SU-DHL-6 (cell line): ENCODE measurements around the gene CNTNAP5.
"Not testable (repeated sequence)": the region's sequence is repeated elsewhere in the genome, so short reads cannot be mapped to it uniquely, and the experiment has no call there.

Experiments used
- H2AFZ ChIP-seq: fragments of 200-600 bp; sonication (generic); 2 replicates; pipeline ENCODE4 v1.6.1; 2014; ENCODE audit warnings: low read depth, mild to moderate bottlenecking, moderate library complexity, mixed read lengths, antibody characterized with exemption, low read length; ENCODE audit not compliant: severe bottlenecking
- H3F3A ChIP-seq: fragments of 200-600 bp; shearing (Covaris generic); 2 replicates; pipeline ENCODE4 v1.6.0; 2016; ENCODE audit warnings: antibody characterized with exemption, mild to moderate bottlenecking; ENCODE audit not compliant: insufficient read depth
- H3K27ac ChIP-seq: fragments of 200-600 bp; sonication (generic); 2 replicates; pipeline ENCODE4 v1.5.1; 2016; ENCODE audit warnings: low read depth, mild to moderate bottlenecking, low read length, moderate library complexity, mixed read lengths
- H3K27me3 ChIP-seq: fragments of 200-600 bp; sonication (generic), shearing (Covaris generic); 2 replicates; pipeline ENCODE4 v1.6.0; 2014; ENCODE audit warnings: mild to moderate bottlenecking, low read length
- H3K36me3 ChIP-seq: fragments of 200-600 bp; sonication (generic); 2 replicates; pipeline ENCODE4 v1.6.1; 2014; ENCODE audit warnings: mild to moderate bottlenecking, low read length, mixed read lengths
- H3K4me2 ChIP-seq: fragments of 300-600, 200-600 bp; shearing (Covaris generic), sonication (generic); 2 replicates; pipeline ENCODE4 v1.6.0; 2014; ENCODE audit warnings: low read length, low read depth, mild to moderate bottlenecking; ENCODE audit not compliant: poor library complexity, severe bottlenecking
- H3K4me3 ChIP-seq: fragments of 200-600 bp; sonication (generic); 2 replicates; pipeline ENCODE4 v1.5.1; 2014; ENCODE audit warnings: antibody characterized with exemption, low read length, mild to moderate bottlenecking, mixed read lengths; ENCODE audit not compliant: insufficient read depth, poor library complexity, severe bottlenecking
- H3K79me2 ChIP-seq: fragments of 200-600 bp; sonication (generic); 2 replicates; pipeline ENCODE4 v1.6.1; 2014; ENCODE audit warnings: mild to moderate bottlenecking, low read length, moderate library complexity; ENCODE audit not compliant: insufficient read depth
- H3K9ac ChIP-seq: fragments of 200-600 bp; sonication (generic); 2 replicates; pipeline ENCODE4 v1.7.0; 2014; ENCODE audit warnings: mild to moderate bottlenecking, low read length
- H3K9me2 ChIP-seq: fragments of 200-600 bp; sonication (generic); replicated peaks from 2 replicates; pipeline ENCODE4 v1.6.1; 2014; ENCODE audit warnings: low read length; ENCODE audit not compliant: insufficient read depth
- H3K9me3 ChIP-seq: fragments of 200-600 bp; sonication (generic); 2 replicates; pipeline ENCODE4 v1.6.1; 2014; ENCODE audit warnings: low read length, mixed read lengths; ENCODE audit not compliant: insufficient read depth
- H4K20me1 ChIP-seq: fragments of 200-600 bp; sonication (generic); 2 replicates; pipeline ENCODE4 v1.6.1; 2014; ENCODE audit warnings: low read depth, mild to moderate bottlenecking, antibody characterized with exemption, low read length, moderate library complexity, mixed read lengths
- EZH2phosphoT487 ChIP-seq: fragments of 200-600 bp; sonication (generic), shearing (Covaris generic); conservative IDR thresholded peaks from 2 replicates; pipeline ENCODE4 v1.6.1; 2018; ENCODE audit warnings: mild to moderate bottlenecking, antibody characterized with exemption, low read length, moderate library complexity, mixed read lengths
- TF ChIP-seq, protein P1 (sequence below): fragments of 200-600 bp; sonication (generic); IDR thresholded peaks from one replicate; pipeline ENCODE4 v1.5.1; 2017; ENCODE audit warnings: antibody characterized with exemption, mild to moderate bottlenecking, low read length, moderate library complexity; ENCODE audit not compliant: insufficient read depth, poor library complexity, severe bottlenecking

The CNTNAP5 gene

DNA sequence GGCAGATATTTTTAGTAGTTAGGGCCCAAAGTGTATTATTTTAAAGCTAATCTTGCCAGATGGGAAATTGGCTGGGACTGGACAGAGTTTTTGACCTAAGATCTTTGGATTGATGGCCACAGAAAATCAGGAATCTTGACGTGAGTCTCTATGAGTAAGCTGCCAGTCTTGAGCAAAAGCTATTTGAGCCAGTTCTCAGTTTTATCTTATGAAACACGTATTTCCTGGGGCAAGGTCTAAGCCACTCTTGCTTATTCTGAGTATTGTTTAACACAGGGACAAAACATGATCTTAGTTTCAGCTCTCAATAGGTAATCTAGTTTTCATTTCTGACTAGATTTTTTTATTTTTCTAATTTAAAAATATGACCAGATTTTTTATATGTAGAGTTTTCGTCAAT is 329.4 kb downstream of the CNTNAP5 start:
- no peak overlapping the region for H3K4me2 ChIP-seq
- no peaks in the 10 kb centered on the region for H3K9me3 ChIP-seq
- no peak overlapping the region for H3K27ac ChIP-seq
- no peak for TF ChIP-seq EZH2phosphoT487
- TF ChIP-seq, protein P1, sequence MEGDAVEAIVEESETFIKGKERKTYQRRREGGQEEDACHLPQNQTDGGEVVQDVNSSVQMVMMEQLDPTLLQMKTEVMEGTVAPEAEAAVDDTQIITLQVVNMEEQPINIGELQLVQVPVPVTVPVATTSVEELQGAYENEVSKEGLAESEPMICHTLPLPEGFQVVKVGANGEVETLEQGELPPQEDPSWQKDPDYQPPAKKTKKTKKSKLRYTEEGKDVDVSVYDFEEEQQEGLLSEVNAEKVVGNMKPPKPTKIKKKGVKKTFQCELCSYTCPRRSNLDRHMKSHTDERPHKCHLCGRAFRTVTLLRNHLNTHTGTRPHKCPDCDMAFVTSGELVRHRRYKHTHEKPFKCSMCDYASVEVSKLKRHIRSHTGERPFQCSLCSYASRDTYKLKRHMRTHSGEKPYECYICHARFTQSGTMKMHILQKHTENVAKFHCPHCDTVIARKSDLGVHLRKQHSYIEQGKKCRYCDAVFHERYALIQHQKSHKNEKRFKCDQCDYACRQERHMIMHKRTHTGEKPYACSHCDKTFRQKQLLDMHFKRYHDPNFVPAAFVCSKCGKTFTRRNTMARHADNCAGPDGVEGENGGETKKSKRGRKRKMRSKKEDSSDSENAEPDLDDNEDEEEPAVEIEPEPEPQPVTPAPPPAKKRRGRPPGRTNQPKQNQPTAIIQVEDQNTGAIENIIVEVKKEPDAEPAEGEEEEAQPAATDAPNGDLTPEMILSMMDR: no peak
- no peak overlapping the region for H3K4me3 ChIP-seq
- no peak overlapping the region for H3K9ac ChIP-seq
- no peaks in the 10 kb centered on the region for H3K9me2 ChIP-seq
- H2AFZ ChIP-seq: no peak overlapping the region
- no peaks in the 10 kb centered on the region for H3K79me2 ChIP-seq
- no peaks in the 10 kb centered on the region for H3K27me3 ChIP-seq
- no peaks in the 10 kb centered on the region for H3F3A ChIP-seq
- no peaks in the 10 kb centered on the region for H4K20me1 ChIP-seq
- no peaks in the 10 kb centered on the region for H3K36me3 ChIP-seq

DNA sequence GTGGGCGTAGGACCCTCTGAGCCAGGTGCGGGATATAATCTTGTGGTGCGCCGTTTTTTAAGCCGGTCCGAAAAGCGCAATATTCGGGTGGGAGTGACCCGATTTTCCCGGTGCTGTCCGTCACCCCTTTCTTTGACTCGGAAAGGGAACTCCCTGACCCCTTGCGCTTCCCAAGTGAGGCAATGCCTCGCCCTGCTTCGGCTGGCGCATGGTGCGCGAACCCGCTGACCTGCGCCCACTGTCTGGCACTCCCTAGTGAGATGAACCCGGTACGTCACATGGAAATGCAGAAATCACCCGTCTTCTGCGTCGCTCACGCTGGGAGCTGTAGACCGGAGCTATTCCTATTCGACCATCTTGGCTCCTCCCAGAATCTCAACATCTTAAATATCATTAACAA is 336.9 kb downstream of the CNTNAP5 start:
- not testable (repeated sequence) for H3K9me2 ChIP-seq, H2AFZ ChIP-seq, H3F3A ChIP-seq, H3K4me2 ChIP-seq, H3K36me3 ChIP-seq, H4K20me1 ChIP-seq, H3K27ac ChIP-seq, H3K9me3 ChIP-seq, H3K27me3 ChIP-seq, H3K9ac ChIP-seq, H3K79me2 ChIP-seq, H3K4me3 ChIP-seq

- Histone ChIP-seq H3K27me3 (no peaks in the 10 kb centered on the region), H3K79me2 (no peaks in the 10 kb centered on the region), H3K36me3 (no peaks in the 10 kb centered on the region), H2AFZ (no peak overlapping the region), H3K9ac (no peak overlapping the region), H3K9me2 (no peaks in the 10 kb centered on the region), H3K4me2 (no peak overlapping the region), H3K4me3 (no peak overlapping the region), H3K9me3 (no peaks in the 10 kb centered on the region), H3K27ac (no peak overlapping the region), H4K20me1 (no peaks in the 10 kb centered on the region), H3F3A (no peaks in the 10 kb centered on the region)
- TF ChIP-seq, protein P1: no peak
- no peak for TF ChIP-seq EZH2phosphoT487
These were observed 344.1 kb downstream of the CNTNAP5 start for GRCh38 chr2:124369181-124369580.

DNA sequence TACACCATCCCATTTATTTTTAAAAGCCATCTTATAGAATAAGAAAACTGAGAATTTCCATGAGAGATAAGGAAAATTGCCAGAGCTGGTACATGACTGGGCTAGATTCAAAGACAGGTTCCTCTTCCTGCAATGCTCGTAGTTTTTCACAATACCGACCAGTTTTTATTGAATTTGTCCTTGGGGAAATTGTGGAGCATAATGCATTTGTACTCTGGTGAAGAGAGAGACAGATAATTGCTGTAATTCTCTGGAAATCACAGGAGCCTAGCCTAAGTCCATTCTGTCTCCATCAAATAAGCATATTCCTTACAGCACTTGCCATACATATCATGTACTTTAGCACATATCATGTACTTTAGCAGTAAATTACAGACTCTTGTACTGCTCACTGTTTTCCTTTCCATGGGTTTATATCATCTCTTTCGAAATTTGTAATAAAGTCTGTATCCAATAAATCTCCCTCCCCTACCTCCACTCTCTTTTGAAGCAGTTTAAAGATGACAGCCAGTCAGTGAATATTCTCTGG is 355.2 kb downstream of the CNTNAP5 start:
- Histone ChIP-seq H3F3A (no peaks in the 10 kb centered on the region), H3K9me2 (no peaks in the 10 kb centered on the region), H3K27ac (no peak overlapping the region), H4K20me1 (no peaks in the 10 kb centered on the region; the same call in 1 of the 2 replicates), H3K4me3 (no peak overlapping the region), H3K36me3 (no peaks in the 10 kb centered on the region), H3K9ac (no peak overlapping the region), H3K79me2 (no peaks in the 10 kb centered on the region), H3K4me2 (no peak overlapping the region), H3K27me3 (no peaks in the 10 kb centered on the region), H2AFZ (no peak overlapping the region), H3K9me3 (no peaks in the 10 kb centered on the region)
- no peak for TF ChIP-seq EZH2phosphoT487
- TF ChIP-seq, protein P1: no peak
